Renal cortex interstitium (tissue), 11 donors: ENCODE data around the gene TEX13A. TPM values are rescaled to one million over a fixed set of nuclear protein-coding genes. Genes with fewer than 3 reads are reported as not detected.

Source experiments
- DNase-seq, 11 donors: peaks; one replicate each; pipeline ENCODE4 v3.0.0-alpha.2; 2013; ENCODE audit warnings: low read depth in 9 of 11, low spot score in 4 of 11; ENCODE audit errors: extremely low read depth in 1 of 11
- polyA plus RNA-seq, 3 donors: library from polyadenylated mRNA; unstranded; fragments of 120-200 nt; gene quantifications; one replicate each; pipeline ENCODE4 v1.2.1, GENCODE V29; 2013; ENCODE audit not compliant: insufficient read length in 3 of 3

The TEX13A gene
- polyA plus RNA-seq, 3 donors: not detected

DNA sequence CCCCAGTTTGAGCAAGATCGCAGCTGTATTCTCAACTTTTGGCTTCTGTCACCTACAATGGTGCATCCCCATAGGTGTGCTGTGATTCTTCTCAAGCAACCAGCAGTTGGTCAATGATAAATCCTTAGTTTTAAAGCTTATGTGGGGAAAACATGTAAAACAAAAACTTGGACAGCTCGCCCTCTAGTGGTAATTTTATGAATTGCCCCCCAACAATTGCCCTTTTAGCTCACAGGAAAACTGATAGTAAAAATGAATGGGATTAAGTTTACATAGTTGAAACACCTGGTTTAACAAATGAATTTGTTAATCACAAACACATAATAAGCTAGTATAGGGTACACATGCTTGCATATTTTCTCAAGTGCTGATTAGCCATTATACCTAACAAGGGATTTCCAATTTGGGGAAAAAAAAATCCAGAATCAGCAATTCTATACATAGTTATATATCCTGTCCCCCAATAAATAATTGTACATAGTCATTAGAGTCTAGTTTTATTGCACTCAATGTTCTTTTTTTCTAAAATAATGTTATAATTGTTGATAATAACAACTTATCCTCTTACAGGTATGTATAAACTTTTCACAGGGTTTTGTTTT, 30.1 kb downstream of the TEX13A start:
- DNase-seq: peak in 9 of 11 donors; percentile 2 to 28 (median 12)

- no peak for DNase-seq
Measured at GRCh38 chrX:105189093-105189492, 31.4 kb downstream of the TEX13A start.

DNA sequence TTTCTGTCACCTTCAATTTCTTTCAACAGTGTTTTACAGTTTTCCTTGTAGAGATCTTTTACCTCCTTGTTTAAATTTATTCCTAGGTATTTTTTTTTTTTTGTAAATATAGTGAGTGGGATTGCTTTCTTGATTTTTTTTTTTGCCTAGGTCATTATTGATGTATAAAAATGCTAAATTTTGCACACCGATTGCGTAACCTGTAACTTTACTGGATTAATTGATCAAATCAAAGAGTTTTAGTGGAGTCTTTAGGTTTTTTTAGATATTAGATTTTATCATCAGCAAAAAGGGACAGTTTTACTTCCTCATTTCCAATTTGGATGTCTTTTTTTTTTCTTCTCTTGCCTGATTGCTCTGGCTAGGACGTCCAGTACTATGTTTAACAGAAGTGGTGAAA, 40.9 kb downstream of the TEX13A start:
- no peak for DNase-seq

GRCh38 chrX:105173071-105173470, 47.4 kb downstream of the TEX13A start:
- DNase-seq: no peak
